GM23338 (cell line): ENCODE data around the gene CHD2. TPM values are rescaled to one million over a fixed set of nuclear protein-coding genes. Genes with fewer than 3 reads are reported as not detected.

Experiments used
- ATAC-seq: fragments of 200-7000 bp; cut with Tn5 transposase; 3 replicates; pipeline ENCODE4 v1.9.1; 2020
- DNase-seq: peaks from one replicate; pipeline ENCODE4 v3.0.0-alpha.2; 2015; ENCODE audit warnings: low spot score
- H2AFZ ChIP-seq: fragments of 200-600 bp; sonication (generic); 2 replicates; pipeline ENCODE4 v1.8.0; 2016; ENCODE audit warnings: antibody characterized with exemption, mild to moderate bottlenecking, moderate library complexity
- H3F3A ChIP-seq: fragments of 200-600 bp; sonication (generic); replicated peaks from 2 replicates; pipeline ENCODE4 v1.8.0; 2017; ENCODE audit warnings: antibody characterized with exemption, mixed run types, low read depth
- H3K27ac ChIP-seq: fragments of 200-600 bp; sonication (generic); 2 replicates; pipeline ENCODE4 v1.6.1; 2016; ENCODE audit warnings: low read depth
- H3K27me3 ChIP-seq: fragments of 200-600 bp; sonication (generic); 2 replicates; pipeline ENCODE4 v1.8.0; 2016; ENCODE audit warnings: mild to moderate bottlenecking, mixed run types, moderate library complexity; ENCODE audit not compliant: insufficient read depth
- H3K36me3 ChIP-seq: fragments of 200-600 bp; sonication (generic); 2 replicates; pipeline ENCODE4 v1.8.0; 2016; ENCODE audit warnings: mild to moderate bottlenecking; ENCODE audit not compliant: insufficient read depth
- H3K4me1 ChIP-seq: fragments of 200-600 bp; sonication (generic); 2 replicates; pipeline ENCODE4 v1.8.0; 2016; ENCODE audit warnings: mild to moderate bottlenecking, moderate library complexity; ENCODE audit not compliant: insufficient read depth
- H3K4me2 ChIP-seq: fragments of 200-600 bp; sonication (generic); 2 replicates; pipeline ENCODE4 v1.7.1; 2017; ENCODE audit warnings: mixed run types
- H3K4me3 ChIP-seq: fragments of 200-600 bp; sonication (generic); 2 replicates; pipeline ENCODE4 v1.6.1; 2016; ENCODE audit warnings: mixed run types
- H3K79me2 ChIP-seq: fragments of 200-600 bp; sonication (generic); replicated peaks from 2 replicates; pipeline ENCODE4 v1.8.0; 2017; ENCODE audit warnings: mild to moderate bottlenecking; ENCODE audit not compliant: insufficient read depth
- H3K9me2 ChIP-seq: fragments of 200-600 bp; sonication (generic); 2 replicates; pipeline ENCODE4 v1.8.0; 2017; ENCODE audit not compliant: insufficient read depth
- H4K20me1 ChIP-seq: fragments of 200-600 bp; sonication (generic); replicated peaks from 2 replicates; pipeline ENCODE4 v1.8.0; 2017; ENCODE audit warnings: mild to moderate bottlenecking; ENCODE audit not compliant: insufficient read depth
- H3K27ac Mint-ChIP-seq: 2 replicates; pipeline ENCODE4 v1.8.0; 2020; ENCODE audit warnings: inconsistent platforms, mild to moderate bottlenecking, moderate library complexity, mixed read lengths
- H3K27me3 Mint-ChIP-seq: 3 replicates; pipeline ENCODE4 v1.8.0; 2022; ENCODE audit warnings: low read depth, mild to moderate bottlenecking, moderate library complexity, mixed read lengths, inconsistent platforms; ENCODE audit not compliant: insufficient read depth, poor library complexity
- H3K36me3 Mint-ChIP-seq: 3 replicates; pipeline ENCODE4 v1.8.0; 2021; ENCODE audit warnings: low read depth, mild to moderate bottlenecking, inconsistent platforms, moderate library complexity, mixed read lengths
- H3K4me1 Mint-ChIP-seq: 3 replicates; pipeline ENCODE4 v1.8.0; 2020; ENCODE audit warnings: mild to moderate bottlenecking, inconsistent platforms, mixed read lengths
- H3K4me3 Mint-ChIP-seq: 3 replicates; pipeline ENCODE4 v1.8.0; 2021; ENCODE audit warnings: moderate library complexity, mild to moderate bottlenecking, inconsistent platforms, mixed read lengths
- H3K9me3 Mint-ChIP-seq: 3 replicates; pipeline ENCODE4 v1.8.0; 2020; ENCODE audit warnings: moderate library complexity, mild to moderate bottlenecking, inconsistent platforms, mixed read lengths
- CREB1 ChIP-seq: fragments of 250-450 bp; sonication (Bioruptor Pico); IDR thresholded peaks from 2 replicates; pipeline ENCODE4 v1.5.0; 2020; ENCODE audit warnings: low read depth, mild to moderate bottlenecking, moderate library complexity
- EZH2 ChIP-seq: fragments of 200-600 bp; sonication (generic); IDR thresholded peaks from one replicate; pipeline ENCODE4 v1.8.0; 2017; ENCODE audit warnings: antibody characterized with exemption, mild to moderate bottlenecking, low read depth; ENCODE audit not compliant: unreplicated experiment
- EZH2phosphoT487 ChIP-seq: fragments of 200-600 bp; sonication (generic); IDR thresholded peaks from one replicate; pipeline ENCODE4 v1.8.1; 2018; ENCODE audit warnings: antibody characterized with exemption; ENCODE audit not compliant: unreplicated experiment
- JUNB ChIP-seq: IDR thresholded peaks from one replicate; pipeline ENCODE4 v1.6.1; 2016; ENCODE audit warnings: antibody characterized with exemption; ENCODE audit not compliant: unreplicated experiment
- NANOG ChIP-seq: IDR thresholded peaks from 2 replicates; pipeline ENCODE4 v1.6.1; 2016; ENCODE audit warnings: antibody characterized with exemption, borderline replicate concordance
- POLR2AphosphoS5 ChIP-seq: IDR thresholded peaks from 2 replicates; pipeline ENCODE4 v1.6.1; 2016; ENCODE audit warnings: antibody characterized with exemption, low read depth
- STAT1 ChIP-seq: IDR thresholded peaks from one replicate; pipeline ENCODE4 v1.6.1; 2016; ENCODE audit warnings: antibody characterized with exemption; ENCODE audit not compliant: unreplicated experiment
- ZNF114 ChIP-seq: fragments of 250-450 bp; sonication (Bioruptor Pico); IDR thresholded peaks from 2 replicates; pipeline ENCODE4 v1.5.0; 2020; ENCODE audit warnings: mild to moderate bottlenecking, moderate library complexity
- ZNF331 ChIP-seq: fragments of 250-450 bp; sonication (Bioruptor Pico); IDR thresholded peaks from 2 replicates; pipeline ENCODE4 v1.5.0; 2020; ENCODE audit warnings: low read depth, mild to moderate bottlenecking, moderate library complexity
- polyA plus RNA-seq: library from polyadenylated mRNA; unstranded; fragments of >200 nt; fragmentation: Nextera tagmentation; extraction: Ambion mirVana; gene quantifications from 2 replicates; pipeline ENCODE4 v1.2.1, GENCODE V29; 2016
- total RNA-seq: library from RNA; depleted of rRNA; stranded (reverse); fragments of >200 nt; shearing (Covaris generic); gene quantifications from 2 replicates; pipeline ENCODE4 v1.2.3, GENCODE V29; 2014
- TF ChIP-seq, protein P1 (sequence below): IDR thresholded peaks from one replicate; pipeline ENCODE4 v1.6.1; 2018; ENCODE audit warnings: antibody characterized with exemption; ENCODE audit not compliant: unreplicated experiment
- TF ChIP-seq, protein P2 (sequence below): fragments of 250-450 bp; sonication (Bioruptor Pico); IDR thresholded peaks from 2 replicates; pipeline ENCODE4 v1.5.0; 2020; ENCODE audit warnings: mild to moderate bottlenecking, moderate library complexity
- TF ChIP-seq, protein P3 (sequence below), 2 experiments: fragments of 200-600 bp in 1 of 2; sonication (generic) in 1 of 2; conservative IDR thresholded peaks; 2 replicates each; pipeline versions ENCODE4 v1.5.1 to v1.6.1; 2016 to 2017; ENCODE audit warnings: antibody characterized with exemption in 2 of 2, low read depth in 2 of 2, mild to moderate bottlenecking in 2 of 2, moderate library complexity in 1 of 2
- TF ChIP-seq, protein P4 (sequence below): IDR thresholded peaks from 2 replicates; pipeline ENCODE4 v1.6.1; 2016; ENCODE audit warnings: antibody characterized with exemption

CHD2 gene
- total and polyA plus RNA-seq, 2 experiments from 2014 or later = 119 to 130 TPM

DNA sequence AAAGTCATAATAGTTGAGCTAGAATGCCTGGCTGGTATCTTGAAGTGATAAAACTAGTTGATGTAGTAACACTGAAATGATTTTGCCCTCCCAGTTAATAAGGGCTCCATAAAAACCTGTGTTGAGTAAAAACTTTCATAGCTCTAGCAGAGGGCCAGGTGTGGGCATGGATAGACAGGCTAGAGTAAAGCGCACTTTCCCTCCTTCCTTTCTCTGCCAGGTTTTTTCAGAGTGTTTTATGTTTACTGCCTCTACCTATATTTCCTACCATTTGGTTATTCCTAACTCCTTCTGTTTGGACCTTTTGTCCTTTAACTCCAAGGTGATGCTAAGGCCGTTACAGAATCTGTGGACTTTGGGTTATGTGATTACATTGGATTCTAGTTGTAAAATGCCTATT lies 25.3 kb downstream of the CHD2 start:
- H3K4me2 ChIP-seq = no peak overlapping the region
- TF ChIP-seq ZNF331 (no peak), EZH2 (no peak), POLR2AphosphoS5 (no peak), EZH2phosphoT487 (no peak), STAT1 (no peak), JUNB (no peak), CREB1 (CRISPR knock-in tag) (no peak), NANOG (no peak), ZNF114 (no peak)
- TF ChIP-seq, protein P1, sequence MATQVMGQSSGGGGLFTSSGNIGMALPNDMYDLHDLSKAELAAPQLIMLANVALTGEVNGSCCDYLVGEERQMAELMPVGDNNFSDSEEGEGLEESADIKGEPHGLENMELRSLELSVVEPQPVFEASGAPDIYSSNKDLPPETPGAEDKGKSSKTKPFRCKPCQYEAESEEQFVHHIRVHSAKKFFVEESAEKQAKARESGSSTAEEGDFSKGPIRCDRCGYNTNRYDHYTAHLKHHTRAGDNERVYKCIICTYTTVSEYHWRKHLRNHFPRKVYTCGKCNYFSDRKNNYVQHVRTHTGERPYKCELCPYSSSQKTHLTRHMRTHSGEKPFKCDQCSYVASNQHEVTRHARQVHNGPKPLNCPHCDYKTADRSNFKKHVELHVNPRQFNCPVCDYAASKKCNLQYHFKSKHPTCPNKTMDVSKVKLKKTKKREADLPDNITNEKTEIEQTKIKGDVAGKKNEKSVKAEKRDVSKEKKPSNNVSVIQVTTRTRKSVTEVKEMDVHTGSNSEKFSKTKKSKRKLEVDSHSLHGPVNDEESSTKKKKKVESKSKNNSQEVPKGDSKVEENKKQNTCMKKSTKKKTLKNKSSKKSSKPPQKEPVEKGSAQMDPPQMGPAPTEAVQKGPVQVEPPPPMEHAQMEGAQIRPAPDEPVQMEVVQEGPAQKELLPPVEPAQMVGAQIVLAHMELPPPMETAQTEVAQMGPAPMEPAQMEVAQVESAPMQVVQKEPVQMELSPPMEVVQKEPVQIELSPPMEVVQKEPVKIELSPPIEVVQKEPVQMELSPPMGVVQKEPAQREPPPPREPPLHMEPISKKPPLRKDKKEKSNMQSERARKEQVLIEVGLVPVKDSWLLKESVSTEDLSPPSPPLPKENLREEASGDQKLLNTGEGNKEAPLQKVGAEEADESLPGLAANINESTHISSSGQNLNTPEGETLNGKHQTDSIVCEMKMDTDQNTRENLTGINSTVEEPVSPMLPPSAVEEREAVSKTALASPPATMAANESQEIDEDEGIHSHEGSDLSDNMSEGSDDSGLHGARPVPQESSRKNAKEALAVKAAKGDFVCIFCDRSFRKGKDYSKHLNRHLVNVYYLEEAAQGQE = no peak
- TF ChIP-seq, protein P2, sequence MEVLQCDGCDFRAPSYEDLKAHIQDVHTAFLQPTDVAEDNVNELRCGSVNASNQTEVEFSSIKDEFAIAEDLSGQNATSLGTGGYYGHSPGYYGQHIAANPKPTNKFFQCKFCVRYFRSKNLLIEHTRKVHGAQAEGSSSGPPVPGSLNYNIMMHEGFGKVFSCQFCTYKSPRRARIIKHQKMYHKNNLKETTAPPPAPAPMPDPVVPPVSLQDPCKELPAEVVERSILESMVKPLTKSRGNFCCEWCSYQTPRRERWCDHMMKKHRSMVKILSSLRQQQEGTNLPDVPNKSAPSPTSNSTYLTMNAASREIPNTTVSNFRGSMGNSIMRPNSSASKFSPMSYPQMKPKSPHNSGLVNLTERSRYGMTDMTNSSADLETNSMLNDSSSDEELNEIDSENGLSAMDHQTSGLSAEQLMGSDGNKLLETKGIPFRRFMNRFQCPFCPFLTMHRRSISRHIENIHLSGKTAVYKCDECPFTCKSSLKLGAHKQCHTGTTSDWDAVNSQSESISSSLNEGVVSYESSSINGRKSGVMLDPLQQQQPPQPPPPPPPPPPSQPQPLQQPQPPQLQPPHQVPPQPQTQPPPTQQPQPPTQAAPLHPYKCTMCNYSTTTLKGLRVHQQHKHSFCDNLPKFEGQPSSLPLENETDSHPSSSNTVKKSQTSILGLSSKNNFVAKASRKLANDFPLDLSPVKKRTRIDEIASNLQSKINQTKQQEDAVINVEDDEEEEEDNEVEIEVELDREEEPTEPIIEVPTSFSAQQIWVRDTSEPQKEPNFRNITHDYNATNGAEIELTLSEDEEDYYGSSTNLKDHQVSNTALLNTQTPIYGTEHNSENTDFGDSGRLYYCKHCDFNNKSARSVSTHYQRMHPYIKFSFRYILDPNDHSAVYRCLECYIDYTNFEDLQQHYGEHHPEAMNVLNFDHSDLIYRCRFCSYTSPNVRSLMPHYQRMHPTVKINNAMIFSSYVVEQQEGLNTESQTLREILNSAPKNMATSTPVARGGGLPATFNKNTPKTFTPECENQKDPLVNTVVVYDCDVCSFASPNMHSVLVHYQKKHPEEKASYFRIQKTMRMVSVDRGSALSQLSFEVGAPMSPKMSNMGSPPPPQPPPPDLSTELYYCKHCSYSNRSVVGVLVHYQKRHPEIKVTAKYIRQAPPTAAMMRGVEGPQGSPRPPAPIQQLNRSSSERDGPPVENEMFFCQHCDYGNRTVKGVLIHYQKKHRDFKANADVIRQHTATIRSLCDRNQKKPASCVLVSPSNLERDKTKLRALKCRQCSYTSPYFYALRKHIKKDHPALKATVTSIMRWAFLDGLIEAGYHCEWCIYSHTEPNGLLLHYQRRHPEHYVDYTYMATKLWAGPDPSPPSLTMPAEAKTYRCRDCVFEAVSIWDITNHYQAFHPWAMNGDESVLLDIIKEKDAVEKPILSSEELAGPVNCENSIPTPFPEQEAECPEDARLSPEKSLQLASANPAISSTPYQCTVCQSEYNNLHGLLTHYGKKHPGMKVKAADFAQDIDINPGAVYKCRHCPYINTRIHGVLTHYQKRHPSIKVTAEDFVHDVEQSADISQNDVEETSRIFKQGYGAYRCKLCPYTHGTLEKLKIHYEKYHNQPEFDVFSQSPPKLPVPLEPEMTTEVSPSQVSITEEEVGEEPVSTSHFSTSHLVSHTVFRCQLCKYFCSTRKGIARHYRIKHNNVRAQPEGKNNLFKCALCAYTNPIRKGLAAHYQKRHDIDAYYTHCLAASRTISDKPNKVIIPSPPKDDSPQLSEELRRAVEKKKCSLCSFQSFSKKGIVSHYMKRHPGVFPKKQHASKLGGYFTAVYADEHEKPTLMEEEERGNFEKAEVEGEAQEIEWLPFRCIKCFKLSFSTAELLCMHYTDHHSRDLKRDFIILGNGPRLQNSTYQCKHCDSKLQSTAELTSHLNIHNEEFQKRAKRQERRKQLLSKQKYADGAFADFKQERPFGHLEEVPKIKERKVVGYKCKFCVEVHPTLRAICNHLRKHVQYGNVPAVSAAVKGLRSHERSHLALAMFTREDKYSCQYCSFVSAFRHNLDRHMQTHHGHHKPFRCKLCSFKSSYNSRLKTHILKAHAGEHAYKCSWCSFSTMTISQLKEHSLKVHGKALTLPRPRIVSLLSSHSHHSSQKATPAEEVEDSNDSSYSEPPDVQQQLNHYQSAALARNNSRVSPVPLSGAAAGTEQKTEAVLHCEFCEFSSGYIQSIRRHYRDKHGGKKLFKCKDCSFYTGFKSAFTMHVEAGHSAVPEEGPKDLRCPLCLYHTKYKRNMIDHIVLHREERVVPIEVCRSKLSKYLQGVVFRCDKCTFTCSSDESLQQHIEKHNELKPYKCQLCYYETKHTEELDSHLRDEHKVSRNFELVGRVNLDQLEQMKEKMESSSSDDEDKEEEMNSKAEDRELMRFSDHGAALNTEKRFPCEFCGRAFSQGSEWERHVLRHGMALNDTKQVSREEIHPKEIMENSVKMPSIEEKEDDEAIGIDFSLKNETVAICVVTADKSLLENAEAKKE (CRISPR knock-in tag) = no peak
- TF ChIP-seq, protein P3, sequence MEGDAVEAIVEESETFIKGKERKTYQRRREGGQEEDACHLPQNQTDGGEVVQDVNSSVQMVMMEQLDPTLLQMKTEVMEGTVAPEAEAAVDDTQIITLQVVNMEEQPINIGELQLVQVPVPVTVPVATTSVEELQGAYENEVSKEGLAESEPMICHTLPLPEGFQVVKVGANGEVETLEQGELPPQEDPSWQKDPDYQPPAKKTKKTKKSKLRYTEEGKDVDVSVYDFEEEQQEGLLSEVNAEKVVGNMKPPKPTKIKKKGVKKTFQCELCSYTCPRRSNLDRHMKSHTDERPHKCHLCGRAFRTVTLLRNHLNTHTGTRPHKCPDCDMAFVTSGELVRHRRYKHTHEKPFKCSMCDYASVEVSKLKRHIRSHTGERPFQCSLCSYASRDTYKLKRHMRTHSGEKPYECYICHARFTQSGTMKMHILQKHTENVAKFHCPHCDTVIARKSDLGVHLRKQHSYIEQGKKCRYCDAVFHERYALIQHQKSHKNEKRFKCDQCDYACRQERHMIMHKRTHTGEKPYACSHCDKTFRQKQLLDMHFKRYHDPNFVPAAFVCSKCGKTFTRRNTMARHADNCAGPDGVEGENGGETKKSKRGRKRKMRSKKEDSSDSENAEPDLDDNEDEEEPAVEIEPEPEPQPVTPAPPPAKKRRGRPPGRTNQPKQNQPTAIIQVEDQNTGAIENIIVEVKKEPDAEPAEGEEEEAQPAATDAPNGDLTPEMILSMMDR (conservative IDR thresholded peaks at IDR 0.05; ENCODE audit: low read depth in 2 of 2) = no peak
- TF ChIP-seq, protein P4, sequence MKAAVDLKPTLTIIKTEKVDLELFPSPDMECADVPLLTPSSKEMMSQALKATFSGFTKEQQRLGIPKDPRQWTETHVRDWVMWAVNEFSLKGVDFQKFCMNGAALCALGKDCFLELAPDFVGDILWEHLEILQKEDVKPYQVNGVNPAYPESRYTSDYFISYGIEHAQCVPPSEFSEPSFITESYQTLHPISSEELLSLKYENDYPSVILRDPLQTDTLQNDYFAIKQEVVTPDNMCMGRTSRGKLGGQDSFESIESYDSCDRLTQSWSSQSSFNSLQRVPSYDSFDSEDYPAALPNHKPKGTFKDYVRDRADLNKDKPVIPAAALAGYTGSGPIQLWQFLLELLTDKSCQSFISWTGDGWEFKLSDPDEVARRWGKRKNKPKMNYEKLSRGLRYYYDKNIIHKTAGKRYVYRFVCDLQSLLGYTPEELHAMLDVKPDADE = no peak
- 0 out of 2 replicates have a peak overlapping the region, but pooled peaks have one; percentile 4 for H3K27ac ChIP-seq
- no peak overlapping the region for H3K4me3 ChIP-seq
- no peak for ATAC-seq
- H3F3A ChIP-seq = no peaks in the 10 kb centered on the region
- Mint-ChIP-seq H3K4me1 (peaks cover 28% of the 10 kb centered on the region), H3K36me3 (peaks cover 74% of the 10 kb centered on the region), H3K4me3 (no peak overlapping the region), H3K27ac (no peak overlapping the region), H3K9me3 (no peaks in the 10 kb centered on the region), H3K27me3 (peaks cover 2% of the 10 kb centered on the region)
- peaks cover 24% of the 10 kb centered on the region for H4K20me1 ChIP-seq
- DNase-seq = no peak
- peaks cover 90% of the 10 kb centered on the region for H3K79me2 ChIP-seq
- no peaks in the 10 kb centered on the region for H3K9me2 ChIP-seq
- peaks cover 29% of the 10 kb centered on the region for H3K4me1 ChIP-seq
- H2AFZ ChIP-seq = no peak overlapping the region
- H3K27me3 ChIP-seq = no peaks in the 10 kb centered on the region
- H3K36me3 ChIP-seq = peaks cover 64% of the 10 kb centered on the region
